Posterior cingulate gyrus (tissue), 11 donors: ENCODE measurements around the gene NOLC1.
A peak's percentile ranks its signal among the peaks of the same experiment; 100 is the strongest.

Experiments
- DNase-seq, 10 donors: peaks; one replicate each; pipeline versions ENCODE4 v3.0.0 to v3.0.0-alpha.2; 2020 to 2021; ENCODE audit warnings: mixed read lengths in 3 of 10
- intact Hi-C: fragments of 100-400 bp; cut with DNase I; formaldehyde crosslinking; loops from one replicate; pipeline ENCODE4 v1.15.1; 2023

Gene NOLC1

DNA sequence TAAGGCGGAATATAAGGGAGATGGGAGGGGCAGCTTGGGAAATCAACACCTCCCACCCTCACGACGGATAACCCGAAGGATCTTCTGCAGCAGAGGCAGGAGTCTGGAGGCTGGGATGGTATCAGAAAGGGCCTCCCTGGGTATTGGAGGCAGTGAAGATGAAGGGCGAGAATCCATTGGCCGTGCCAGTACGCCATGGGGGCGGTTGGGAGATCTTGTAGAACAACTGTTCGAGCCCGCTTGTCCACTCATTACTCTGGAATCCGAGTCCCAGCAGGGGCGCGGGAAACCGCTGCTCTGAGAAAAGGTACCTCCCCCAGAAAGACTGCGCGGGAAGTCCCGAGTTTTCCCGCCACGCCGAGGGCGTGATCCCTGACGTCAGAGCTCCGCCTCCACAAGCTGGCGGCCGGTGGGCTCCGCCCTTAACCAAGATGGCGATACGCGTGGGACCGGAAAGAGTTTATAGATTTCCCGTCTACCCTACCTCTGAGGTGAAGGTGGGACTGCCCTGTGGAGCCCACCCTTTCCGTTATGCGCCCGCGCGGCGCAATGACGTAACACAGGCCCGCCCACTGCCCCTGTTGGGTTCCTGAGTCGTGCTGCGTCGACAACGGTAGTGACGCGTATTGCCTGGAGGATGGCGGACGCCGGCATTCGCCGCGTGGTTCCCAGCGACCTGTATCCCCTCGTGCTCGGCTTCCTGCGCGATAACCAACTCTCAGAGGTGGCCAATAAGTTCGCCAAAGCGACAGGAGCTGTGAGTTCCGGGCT is at the start of gene NOLC1:
Gene NOLC1, plus strand, starts transcription at position 616 of the 771 bp plus-strand sequence. Its CDS starts 22 bp downstream, at position 638.
- intact Hi-C loops, result loop anchor here (1.0 kb wide), 1 partner anchor 19 kb away; the partner anchor contains the start of gene PPRC1
- DNase-seq, result peak; percentile 92 to 100 (median 99)

DNA sequence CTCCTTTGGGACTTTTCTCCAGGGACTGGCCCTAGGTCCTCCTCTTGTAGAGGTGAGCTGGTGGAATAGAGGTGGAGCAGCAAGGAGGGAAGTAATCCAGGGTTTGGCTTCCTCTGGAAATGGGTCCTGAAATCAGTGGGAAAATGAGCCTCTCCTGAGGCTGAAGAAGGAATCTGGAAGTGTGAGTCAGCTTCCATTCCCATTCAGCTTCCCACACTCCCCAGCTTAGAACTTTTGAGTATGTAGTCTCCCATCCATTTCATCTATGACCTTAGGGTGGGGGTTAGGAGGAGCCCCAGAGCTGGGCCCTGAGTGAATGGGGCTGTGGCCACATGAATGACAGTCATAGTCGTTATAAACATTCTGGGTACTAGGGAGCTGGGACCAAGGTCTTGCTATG is 49.8 kb upstream of the NOLC1 start:
- intact Hi-C loops, result no loop called here
- DNase-seq, result no peak

DNA sequence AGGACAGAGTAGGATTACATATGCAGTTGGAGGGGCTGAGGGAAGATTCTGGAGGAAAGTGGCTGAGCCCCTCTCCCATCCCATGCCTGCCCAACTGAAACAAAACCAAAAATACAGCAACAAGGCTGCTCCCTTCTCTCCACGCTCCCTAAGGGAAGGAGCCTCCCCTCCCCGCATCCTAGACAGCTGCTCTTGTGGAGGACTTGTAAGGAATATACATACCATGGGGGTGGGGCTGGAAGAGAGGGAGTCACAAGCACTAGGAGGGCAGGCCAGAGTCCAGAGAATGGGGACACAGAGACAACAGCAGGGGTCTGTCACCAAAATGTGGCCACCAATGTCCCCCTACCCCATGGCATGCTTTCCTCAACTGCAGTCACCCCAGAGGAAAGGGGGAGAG is 45.2 kb upstream of the NOLC1 start:
- DNase-seq, result no peak
- intact Hi-C loops, result no loop called here

DNA sequence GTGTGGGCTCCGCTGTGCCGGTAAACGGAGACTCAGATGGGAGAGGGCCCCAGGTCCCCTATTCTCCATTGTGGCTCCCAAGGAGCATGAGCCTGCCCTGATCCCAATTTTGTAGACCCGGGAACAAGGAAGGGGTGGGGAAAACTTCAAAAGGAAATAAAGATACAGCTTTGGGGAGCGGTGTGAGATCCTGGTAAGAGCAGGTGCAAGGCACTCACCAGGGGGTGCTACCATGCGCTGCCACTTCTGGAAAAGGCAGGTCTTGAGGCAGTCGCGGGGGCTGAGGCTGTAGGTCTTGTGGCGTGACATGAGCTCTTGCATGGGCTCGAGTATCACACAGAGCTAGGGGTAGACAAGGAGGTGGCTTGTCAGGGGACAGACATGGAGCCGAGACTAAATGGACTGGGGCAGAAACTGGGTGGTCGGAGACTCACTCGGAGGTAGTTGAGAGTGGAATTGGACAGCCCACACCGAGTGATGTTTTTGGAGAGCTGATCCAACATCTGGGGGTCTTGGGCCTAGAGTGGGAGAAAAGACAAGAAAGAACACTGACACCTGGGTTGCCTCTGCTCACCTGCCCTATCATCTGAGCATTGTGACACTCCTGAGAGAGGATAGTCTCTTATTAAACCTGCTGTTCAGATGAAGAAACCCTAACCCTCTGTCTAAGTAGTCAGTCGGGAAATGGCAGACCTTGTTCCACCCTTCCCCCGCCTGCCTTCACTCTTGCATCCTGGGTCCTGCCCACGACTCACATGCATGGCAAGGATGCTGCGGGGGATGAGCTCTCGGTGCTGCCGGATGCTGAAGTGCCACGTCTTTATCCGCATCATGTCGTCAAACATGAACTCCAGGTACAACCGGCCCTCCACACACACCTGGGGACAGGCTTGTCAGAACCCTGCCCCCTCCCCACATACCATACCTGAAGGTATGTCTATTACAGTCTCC is 42.7 kb upstream of the NOLC1 start:
- intact Hi-C loops, result no loop called here
- peak in 4 of 10 donors; percentile 46 to 84 (median 68) for DNase-seq

DNA sequence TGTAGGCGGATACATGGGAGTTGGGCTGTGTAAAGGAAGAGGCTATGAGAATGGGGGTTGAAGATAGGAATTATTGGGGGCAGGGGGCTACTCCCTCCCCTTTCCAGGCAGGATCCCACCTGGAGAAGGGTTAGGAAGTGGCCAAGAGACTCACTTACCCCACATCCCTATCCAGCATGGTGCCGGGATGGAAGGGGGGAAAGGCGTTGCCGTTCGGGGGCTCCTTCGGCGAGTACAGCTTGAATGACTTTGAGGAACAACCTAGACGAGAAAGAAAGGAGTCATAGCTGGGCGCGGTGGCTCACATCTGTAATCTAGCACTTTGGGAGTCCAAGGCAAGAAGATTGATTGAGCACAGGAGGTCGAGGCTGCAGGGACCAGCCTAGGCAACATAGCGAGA is 40.9 kb upstream of the NOLC1 start:
- peak in 1 of 10 donors; percentile 56 for DNase-seq
- intact Hi-C loops, result no loop called here

DNA sequence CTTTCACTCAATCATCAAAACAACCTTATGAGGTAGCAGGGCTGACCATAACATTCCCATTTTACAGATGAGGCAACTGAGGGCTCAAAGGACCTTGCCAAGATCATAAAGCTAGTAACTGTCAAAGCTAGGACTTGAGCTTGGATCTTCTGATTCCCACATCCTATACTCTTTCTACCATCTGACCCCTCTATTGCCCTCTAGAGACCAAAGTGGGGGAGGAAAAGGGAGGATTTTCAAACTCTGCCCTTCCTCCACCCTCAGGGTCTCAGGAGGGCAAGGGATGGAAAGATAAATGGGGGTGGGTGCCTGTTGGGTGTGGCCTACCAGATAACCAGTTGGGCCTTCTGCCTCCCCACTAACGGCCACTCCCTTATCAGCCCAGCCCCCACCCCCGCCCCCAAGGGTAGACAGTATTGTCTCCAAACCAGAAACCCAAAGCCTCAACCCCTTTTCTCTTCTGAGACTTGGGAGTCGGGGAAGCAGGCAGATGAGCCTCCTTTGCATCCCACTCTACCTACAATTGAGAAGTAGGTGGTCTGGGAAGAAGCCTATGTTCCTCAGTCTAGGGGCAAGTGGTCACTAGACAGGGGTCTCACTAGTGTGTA is 39.9 kb upstream of the NOLC1 start:
- intact Hi-C loops, result no loop called here
- no peak for DNase-seq

DNA sequence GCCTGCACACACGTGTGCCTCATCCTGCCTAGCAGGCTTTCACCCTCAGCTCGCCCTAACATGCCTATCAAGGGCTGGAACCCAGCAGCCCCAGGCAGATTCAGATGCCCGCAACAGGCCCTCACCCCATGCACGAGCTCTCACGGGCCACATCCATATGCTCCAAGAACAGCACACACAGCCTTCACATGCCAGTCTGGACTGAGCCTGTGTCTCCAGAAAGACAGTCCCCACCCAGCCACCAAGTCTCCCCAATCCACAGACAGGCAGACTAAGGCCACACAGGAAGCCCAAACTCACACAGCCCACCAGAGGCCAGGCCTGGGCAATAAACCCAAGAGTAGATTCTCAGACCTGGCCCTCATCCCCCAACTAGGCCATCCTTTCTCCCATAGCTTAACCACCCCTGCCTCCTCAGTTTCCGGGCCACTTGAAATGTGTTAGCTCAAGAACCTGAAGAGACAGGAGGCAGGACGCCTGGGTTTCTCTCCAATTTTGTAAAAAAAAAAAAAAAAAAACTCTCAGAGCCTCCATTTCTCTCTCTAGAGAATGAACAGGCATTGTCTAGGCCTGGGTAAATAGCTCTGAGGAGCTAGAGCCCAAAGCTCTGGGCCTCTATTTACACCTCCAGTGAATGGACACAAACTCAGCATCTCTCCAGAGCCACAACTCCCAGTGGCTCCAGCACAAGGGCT is 38.8 kb upstream of the NOLC1 start:
- DNase-seq, result peak in 1 of 10 donors; percentile 55
- intact Hi-C loops, result no loop called here

DNA sequence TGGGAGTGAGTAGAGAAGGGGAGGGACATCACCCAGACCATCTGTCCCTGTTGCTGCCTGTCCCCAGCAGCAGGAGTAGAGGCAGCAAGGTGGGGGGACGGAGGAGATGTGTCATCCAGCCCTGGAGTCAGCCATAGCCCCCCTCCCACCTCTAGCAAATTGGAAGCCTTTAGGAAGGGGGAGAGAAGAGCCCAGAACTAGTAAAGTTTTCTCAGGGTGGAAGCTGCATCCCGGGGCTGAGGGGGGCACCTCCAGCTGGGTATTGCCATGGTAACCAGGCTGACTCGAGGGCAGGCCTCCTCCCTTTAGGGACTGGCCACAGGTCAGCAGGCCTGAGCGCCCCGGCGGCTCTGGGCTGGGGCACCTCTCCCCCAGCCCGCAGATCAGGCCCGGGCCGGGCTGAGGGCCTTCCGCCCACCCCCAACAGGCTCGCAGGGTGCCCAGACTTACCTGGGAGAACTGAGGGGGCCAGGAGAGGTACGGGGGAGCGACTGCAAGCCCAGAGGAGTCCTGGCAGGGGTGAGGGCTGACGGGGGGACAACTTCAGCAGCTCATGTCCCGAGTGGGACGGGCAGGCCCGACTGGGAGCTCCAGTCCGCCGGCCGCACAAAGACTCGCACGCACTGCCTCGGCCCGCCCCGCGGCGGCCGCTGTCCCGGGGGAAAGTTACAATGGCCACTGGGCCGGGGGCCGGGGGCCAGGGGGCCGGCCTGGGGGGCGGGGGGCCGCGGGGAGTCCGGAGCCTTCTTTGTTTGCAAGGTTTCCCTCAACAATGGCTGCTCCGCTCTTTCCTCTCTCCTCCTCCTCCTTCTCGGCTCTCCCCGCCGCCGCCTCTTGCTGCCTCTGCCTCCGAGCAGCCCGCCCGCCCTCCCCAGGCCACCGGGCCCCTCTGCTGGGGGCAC is 38.0 kb upstream of the NOLC1 start:
- intact Hi-C loops, result no loop called here
- peak in 1 of 10 donors; percentile 82 for DNase-seq

DNA sequence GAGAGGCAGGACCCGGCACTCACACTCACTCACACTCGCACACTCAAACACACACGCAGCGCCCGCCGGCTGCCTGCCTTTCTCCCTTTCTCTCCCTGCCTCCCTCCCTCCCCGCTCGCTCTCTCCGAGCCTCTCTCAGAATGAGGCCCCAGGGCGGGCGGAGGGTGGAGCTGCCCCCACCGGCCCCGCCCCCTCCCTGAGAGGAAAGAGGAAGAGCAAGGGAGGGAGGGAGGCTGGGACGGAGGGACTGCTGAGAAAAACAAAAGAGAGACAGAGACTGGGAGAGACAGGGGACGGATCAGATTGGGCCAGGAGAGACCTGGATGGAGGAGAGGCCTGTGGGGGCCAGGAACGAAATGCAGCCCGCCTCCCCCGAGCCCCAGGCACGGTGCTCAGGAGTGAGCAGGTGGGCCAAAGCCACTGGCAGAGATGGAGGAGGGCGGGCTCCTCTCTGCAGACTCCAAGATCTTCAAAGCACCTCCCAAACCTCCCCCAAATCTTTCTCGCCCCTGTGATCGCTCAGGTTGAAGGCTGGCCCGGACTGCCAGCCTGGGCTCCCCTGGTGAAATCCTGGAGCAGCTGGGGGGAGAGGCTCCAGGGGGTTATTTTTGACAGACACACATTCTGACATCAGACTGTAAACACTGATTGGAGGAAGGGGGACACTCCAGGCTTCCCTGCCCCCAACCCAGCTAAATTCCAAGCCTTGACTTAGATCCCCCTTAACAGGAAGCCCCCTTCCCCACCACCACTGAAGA is 37.1 kb upstream of the NOLC1 start:
- DNase-seq, result peak; percentile 82 to 98 (median 92)
- intact Hi-C loops, result no loop called here

DNA sequence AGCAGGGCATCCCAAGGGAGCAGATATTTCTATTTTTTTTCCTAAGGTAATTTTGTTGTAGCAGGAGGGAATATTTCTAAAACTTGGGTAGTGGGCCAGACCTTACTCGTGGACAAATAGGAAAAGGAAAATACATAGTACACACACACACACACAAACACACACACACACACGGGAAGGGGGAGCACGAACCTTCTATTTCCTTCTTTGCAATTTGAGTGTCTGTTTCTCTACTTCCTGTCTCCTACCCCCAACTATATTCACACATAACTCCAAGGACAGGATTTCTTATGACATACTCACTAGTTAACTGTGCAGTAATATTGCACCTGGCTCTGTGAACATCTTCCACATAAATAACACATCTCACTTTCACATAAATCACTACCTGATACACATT is 36.4 kb upstream of the NOLC1 start:
- no peak for DNase-seq
- intact Hi-C loops, result no loop called here

DNA sequence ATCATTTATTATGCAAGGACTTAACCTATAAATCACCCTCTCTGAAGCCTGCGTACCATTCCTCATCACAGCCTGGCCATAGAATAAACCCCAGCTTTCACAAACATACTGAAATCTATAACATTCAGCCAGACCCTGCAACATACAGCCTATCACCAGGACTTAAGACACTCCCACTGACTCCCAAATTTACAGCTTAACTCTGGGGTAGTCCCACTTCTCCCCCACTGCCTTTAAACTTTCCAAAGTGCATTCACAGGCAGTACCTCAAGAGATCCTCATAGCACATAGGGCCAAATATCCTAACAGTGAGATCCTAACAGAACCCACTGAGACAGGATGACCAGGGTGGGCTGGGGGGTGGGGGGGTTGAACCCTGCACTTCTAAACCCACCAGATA is 35.5 kb upstream of the NOLC1 start:
- intact Hi-C loops, result no loop called here
- DNase-seq, result no peak

DNA sequence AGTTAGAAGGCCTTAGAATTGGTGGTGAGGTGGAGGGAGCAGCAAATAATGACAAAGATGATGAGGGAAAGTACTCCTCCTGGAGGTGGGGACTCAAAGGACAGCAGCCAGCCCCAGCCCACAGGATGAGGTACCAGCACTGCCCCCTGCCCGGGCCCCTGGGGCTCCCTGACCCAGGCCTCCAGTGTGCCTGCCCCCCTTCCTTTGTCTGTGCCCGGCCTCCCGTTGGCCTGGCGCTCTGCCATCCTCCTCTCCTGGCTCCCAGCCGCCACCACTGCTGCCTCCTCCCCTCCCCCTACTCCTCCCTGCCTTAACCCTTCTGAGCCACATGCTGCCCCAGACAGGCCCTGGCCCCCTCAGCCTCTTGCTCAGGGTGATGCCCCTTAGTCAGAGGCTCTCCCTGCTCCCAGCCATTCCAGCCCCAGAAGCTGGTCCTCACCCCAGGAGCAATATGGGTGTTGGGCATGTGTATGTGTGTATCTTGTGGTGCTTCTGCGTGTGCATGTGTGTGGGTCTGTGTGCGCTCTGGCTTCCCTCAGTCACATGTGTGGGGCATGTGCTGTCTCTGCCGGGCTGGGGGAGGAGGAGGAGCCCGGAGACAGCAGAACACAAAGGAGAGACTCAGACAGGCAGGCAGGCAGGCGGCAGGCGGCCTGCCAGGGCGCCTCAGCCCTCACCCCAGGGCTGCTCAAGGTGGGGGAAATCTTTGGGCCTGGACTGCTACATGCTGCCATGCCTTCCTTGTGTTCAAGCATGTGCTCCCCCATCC is 34.6 kb upstream of the NOLC1 start:
- peak; percentile 74 to 97 (median 86) for DNase-seq
- intact Hi-C loops, result no loop called here

DNA sequence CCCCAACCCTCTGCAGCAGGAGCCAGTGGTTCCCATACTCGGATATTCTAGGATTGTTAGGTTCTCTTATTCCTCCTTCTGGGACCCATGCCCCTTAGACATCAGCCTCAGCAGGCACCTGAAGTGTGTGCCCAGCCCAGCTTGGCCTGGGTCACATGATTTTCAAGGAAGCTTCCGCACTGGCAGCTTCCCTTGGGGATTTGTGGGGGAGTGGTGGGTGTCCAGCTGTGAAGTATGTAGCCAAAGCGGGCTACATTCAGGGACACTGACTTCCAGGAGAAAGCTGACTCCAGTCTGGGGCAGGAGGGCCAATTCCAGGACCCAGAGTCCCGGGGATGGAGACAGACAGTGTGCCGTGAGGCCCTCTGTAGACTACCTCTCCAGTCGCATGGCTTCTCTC is 33.3 kb upstream of the NOLC1 start:
- intact Hi-C loops, result no loop called here

DNA sequence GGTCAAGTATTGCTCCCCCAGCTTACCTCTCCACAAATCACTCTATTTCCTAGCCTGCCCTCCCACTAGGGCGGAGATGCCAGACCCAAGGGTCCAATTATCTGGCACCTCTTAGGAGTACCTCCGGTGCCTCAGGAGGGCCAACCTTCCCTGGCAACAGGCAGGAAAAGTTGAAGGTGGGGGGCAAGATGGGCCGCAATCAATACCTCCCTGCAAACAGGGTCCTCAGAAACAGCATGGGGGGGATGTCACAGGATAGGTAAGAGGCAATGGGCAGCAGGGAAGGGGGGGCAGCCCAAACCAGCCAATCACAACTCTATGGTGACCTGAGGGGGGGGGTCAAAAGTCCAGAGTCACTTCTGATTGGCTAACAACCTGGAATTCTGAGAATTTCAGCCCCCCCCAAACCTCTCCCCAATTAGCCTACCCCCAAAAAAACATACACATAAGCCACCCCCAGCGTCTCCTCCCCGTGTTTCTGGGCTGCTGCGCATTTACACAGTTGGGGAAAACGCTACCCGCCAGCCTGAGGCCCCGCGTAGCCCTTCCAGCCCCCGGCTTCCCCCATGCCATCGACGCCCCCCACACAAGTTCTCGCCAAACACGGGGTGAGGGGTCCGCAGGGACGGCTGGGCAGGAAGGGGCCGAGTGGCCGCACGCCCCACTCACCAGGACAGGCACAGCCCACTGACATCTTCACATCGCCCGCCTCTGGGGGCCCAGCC is 32.6 kb upstream of the NOLC1 start:
- intact Hi-C loops, result loop anchor here (2.0 kb wide), 1 partner anchor 55 kb away; the partner anchor contains the start of gene HPS6
- peak in 5 of 10 donors; percentile 53 to 87 (median 62) for DNase-seq

More for the DNA sequence above, 33.3 kb upstream of the NOLC1 start:
- peak in 5 of 10 donors; percentile 26 to 88 (median 39) for DNase-seq

DNA sequence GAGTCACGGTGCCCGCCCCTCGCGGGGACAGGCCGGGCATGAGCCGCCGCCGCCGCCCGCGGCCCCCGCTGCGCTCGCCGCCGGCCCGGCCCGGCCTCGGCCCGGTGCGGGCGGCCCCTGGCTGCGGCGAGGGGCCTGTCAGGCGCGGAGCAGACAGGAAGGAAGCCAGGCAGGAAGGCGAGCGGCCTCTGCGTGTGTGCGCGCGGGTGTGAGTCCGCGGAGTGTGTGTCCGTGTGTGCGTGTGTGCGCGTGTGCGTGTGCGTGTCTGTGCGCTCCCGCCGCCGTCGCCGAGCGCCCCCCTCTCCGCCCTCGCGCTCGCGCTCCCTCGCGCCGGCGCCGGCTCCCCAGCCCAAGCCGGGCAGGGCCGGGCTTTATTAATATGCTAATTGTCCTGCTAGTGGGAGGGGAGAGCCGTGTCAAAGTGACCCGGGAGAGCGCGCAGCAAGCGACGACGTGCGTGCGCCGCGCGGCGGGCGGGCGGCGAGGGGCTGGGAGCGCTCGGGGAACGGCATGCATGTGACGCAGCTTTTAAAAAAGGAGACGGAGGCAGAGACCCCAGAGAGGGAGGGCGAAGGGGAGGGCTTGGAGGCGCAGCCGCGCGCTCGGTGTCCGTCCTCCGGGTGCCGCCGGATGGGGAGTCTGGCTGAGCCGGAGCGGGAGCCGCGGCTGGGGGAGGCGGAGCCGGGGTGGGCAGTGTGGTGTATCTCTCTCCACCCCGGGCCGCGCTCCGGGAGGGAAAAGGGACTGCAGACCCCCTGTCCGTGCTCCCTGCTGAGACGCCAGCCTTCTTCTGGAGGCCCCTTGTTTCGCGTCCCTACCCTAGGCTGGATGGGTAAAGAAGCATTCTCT is 31.8 kb upstream of the NOLC1 start, which contains the start of gene LDB1:
Gene LDB1, minus strand, starts transcription at position 227 of the 849 bp plus-strand sequence. CDS start 258 bp downstream, outside the sequence.
- DNase-seq, result peak; percentile 67 to 98 (median 80)
- intact Hi-C loops, result loop anchor here (2.0 kb wide), 1 partner anchor 56 kb away; the partner anchor contains the start of gene HPS6
